ENCODE data around the gene LRRFIP1.
A peak's percentile ranks its signal among the peaks of the same experiment; 100 is the strongest.
"Not testable (repeated sequence)": the region's sequence is repeated elsewhere in the genome, so short reads cannot be mapped to it uniquely, and the experiment has no call there.

Gene LRRFIP1

GRCh38 chr2:237661799-237662328, 34.5 kb downstream of the LRRFIP1 start:
- no peak for DNase-seq (ENCODE audit: low spot score)

- peak; percentile 80 for DNase-seq (ENCODE audit: low spot score)
Observed at GRCh38 chr2:237662671-237663093, 35.3 kb downstream of the LRRFIP1 start.

- no peak for DNase-seq (ENCODE audit: low spot score)
Observed at GRCh38 chr2:237663517-237664110, 36.2 kb downstream of the LRRFIP1 start.

- DNase-seq (ENCODE audit: low spot score): no peak
Observed at GRCh38 chr2:237664151-237664550, 36.8 kb downstream of the LRRFIP1 start.

DNA sequence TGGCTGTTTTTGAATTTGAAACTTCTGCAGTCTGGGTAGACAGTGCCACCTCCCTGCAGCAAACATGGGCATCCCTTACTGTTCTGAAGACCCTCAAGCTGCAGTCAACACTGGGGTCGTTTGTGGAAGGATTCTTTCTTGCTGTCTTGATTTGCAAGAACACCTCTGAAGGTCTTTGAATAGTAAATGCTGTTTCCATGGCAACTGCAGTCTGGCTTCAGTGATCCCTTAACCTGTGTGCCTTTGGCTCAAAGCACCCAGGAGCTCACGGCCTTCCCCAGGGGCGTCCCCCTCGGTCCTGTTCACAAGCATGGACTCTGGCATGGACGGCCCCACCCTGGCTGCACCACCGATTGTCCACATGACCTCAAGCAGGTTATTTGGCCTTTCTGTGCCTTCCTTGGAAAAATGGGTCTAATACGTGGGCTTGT, 38.3 kb downstream of the LRRFIP1 start:
- DNase-seq (ENCODE audit: low spot score): no peak

GRCh38 chr2:237666606-237667005, 39.2 kb downstream of the LRRFIP1 start:
- no peak for DNase-seq (ENCODE audit: low spot score)

DNA sequence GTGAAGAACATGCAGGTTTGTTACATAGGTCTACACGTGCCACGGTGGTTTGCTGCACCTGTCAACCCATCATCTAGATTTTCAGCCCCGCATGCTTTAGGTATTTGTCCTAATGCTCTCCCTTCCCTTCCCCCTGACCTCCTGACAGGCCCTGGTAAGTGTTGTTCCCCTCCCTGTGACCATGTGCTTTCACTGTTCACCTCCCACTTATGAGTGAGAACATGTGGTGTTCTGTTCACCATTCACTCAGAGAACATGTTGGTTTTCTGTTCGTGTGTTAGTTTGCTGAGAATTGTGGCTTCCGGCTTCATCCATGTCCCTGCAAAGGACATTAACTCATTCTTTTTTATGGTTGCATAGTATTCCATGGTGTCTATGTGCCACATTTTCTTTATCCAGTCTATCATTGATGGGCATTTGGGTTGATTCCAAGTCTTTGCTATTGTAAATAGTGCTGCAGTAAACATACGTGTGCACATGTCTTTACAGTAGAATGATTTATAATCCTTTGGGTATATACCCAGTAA, 39.7 kb downstream of the LRRFIP1 start:
- not testable (repeated sequence) for DNase-seq (ENCODE audit: low spot score)

DNA sequence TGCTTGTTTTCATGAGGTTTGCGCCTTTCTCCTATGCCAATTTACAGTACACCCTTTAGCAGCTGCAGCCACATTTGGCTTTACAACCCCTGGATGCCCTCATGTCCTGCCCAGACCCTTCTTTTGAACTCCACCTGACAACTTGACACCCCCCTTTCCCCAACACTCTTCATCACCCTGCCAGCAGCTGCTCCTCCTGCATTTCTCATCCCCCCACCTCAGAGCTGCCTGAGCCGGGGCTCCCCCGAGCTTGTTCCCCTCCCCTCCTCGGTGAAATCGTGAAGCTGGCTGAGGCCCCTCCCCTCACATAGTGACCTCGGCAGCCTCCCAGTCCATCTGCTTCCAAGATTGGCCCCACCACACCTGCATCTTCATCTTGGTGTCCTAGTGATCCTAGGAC, 40.5 kb downstream of the LRRFIP1 start:
- no peak for DNase-seq (ENCODE audit: low spot score)

DNA sequence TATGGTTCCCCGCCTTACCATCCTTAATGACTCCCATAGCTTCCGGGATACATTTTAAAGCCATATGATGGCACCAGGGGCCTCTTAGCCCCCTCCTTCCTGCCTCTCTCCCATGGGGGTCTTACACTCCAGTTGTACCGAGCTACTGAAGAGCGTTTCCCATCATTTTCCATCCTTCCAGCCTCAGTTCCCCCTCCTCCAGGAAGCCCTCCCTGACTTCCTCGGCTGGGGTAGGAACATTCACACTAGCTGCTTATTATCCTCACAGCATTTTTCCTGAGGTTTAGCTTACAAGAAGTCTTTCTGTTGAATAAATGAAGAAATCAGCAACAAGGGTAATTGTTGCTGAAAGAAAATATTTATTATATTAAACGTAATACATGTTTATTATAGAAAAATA, 41.1 kb downstream of the LRRFIP1 start:
- no peak for DNase-seq (ENCODE audit: low spot score)

DNA sequence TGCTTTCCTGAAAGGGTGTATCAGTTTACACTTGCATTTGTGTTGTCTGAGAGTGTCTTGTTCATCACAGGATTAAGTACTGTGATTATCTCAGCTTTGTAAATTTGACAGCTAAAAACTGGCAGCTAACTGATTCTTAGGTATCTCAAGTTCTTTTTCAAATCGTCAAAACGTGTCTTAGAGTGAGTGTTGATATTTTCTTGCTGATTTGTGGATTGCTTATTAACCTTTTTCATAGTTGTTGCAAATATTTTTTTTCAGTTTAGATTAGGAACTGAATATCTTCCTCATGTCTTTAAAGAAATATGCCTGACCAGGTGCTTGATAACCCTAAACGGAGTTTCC, 41.9 kb downstream of the LRRFIP1 start:
- DNase-seq (ENCODE audit: low spot score): no peak

DNA sequence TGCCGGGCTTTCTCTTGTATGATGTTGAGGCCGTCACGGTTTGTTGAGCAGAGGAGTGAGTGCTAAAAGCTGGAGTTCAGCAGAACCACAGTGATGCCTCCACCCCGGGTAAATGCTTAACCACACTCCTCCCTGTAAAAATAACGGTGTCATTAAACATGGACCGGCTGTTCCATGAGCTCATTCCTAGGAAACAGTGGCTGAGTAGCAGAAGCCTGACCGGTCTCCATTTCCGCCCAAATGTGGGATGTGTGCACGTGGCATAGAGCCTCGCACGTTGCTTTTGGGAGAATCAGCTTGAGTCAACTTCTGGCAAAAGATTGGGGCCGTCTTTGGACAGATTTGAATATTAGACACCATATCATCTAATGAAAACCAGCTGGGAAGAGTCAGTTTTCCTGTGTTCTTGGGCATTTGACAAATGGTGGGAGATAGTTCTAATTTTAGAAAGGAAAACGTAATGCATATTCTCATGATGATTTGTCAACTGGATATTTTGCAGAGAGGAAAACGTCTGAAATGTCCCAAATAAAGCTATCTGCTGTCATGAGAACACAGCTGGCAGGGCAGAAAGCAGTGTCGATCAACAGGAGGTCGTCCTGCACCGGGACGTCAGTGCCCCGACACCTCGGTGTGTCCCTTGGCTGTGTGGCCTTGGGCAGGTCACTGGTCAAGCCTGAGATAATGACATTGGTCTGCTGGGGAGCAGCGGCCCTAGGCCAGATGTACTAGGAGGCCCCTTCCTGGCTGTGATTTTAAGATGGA, 42.4 kb downstream of the LRRFIP1 start:
- DNase-seq (ENCODE audit: low spot score): peak; percentile 92

DNA sequence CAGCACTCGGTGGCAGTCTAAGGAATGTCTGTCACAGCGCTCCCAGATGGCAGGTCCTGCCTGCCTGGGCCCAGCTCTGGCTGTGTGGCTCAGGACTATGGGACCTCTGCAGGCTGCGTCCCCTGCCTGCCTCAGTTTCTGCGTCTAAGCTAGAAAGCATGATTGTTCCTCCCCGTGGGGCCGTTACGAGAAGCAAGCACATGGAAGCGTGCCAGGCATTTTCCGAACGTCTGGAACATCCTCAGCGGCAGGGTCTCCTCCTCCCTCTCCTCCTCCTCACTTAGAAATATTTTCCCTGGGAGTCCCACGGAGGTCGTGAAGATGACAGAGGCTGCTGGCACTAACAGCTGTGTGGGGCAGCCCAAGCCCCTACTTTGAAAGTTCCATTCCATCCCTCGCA, 43.3 kb downstream of the LRRFIP1 start:
- DNase-seq (ENCODE audit: low spot score): no peak

DNA sequence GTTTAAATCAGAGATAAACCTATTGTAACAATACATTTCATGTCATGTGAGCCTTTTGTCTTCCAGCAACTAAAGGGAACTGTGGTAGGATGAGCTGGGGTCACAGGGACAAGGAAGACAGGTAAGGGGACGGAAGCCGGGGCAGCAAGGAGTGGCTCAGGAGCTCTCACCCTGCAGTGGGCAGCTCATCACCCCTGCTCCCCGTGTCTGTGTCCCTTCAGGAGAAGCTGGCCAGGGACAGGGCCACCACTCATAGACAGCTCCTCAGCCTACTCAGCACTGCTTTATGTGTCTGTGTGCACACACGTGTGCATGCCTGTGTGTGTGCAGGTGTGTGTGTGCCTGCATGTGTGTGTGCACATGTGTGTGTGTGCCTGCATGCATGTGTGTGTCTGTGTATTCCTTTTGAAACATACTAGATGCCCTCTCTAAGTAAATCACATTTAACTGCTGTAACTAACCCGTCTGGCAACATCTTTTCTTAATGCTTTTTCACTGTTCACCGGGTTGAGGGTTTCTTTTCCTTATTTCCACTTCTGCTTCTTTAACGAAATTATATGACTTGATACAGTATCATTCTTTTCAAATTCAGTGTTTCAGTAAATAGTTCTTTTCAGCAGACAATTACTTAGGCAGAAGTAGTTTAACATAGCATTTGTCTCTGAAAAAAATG, 44.2 kb downstream of the LRRFIP1 start:
- DNase-seq (ENCODE audit: low spot score): no peak

- no peak for DNase-seq (ENCODE audit: low spot score)
Observed at GRCh38 chr2:237672731-237673129, 45.3 kb downstream of the LRRFIP1 start.

DNA sequence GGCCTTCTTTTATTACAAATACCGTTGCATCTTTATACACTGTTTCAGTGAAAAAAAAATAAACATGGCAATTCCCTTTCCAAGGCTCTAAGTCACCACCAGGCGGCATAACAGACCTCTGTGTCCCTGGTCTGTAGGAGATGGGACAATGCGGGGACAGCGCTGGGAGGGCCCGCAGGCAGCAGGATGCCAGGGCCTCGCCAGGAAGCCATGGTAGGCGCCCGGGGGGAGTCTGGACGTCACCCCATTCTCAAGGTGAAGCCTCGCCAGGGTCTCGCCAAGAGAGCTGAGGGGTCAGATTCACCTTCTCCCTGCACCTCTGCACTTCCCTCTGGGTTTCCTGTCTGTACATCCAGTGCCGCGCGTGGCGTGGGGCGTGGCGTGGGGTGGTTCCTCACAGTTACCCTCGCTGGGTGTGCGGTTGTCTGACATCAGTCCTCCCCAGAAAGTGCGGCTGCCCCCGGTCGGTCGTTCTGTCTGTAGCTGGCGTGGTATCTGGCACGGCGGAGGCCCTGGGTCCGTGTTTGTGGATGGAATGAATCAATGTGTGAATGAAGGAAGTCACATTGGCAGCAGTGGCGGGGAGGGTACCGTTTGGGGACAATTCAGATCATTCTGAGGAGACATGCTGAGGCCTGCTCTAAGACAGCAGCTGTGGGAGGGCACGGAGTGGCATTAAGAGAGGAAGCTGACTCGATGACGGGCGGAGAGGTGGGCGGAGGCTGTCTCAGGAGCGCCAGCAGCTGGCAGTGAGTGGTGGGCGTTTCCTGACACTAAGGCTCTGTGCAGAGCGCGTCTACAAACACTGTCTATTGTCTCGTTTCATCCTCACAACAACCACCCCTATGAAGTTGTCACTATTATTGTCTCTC, 46.0 kb downstream of the LRRFIP1 start:
- peak; percentile 69 for DNase-seq (ENCODE audit: low spot score)

- peak; percentile 81 for DNase-seq (ENCODE audit: low spot score)
Observed at GRCh38 chr2:237674731-237675276, 47.4 kb downstream of the LRRFIP1 start.

DNA sequence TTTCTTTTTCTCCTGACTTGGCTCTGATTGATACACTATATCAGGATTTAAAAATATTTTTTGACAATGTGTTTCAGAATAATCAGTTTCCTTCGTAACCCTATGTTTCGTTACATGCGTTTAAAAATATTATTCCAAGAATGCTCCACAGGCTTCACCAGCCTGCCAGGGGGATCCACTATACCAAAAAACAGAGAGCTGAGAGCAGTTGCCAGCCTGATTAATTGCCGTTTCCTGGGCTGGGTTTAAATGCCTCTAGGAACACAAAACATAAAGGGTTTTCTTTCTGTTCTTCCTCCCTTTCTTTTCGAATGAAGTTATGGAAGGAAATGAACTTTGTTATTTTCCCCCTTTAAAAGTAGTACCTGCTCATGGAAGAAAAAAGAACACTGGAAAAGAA, 47.9 kb downstream of the LRRFIP1 start:
- DNase-seq (ENCODE audit: low spot score): no peak

GRCh38 chr2:237680702-237681478, 53.5 kb downstream of the LRRFIP1 start:
- DNase-seq (ENCODE audit: low spot score): no peak

DNA sequence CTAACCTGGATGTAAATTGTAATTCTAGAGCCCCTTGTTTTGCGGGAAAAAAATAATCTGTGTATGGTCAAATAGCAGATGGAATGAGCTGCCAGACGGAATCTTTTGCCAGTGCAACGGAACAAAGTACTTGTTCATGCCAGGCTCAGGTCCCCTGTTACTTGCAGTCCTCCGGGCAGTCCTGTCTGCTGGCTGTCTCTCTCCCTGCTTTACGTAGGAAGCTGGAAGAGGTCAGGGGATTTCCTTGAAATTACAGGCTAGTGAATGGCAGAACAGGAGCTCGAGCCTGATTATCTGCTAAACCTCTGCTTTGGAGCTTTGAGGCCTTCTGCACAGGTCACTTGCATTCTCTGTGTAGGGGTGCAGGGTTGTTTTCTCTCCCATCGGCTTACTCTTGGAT, 54.8 kb downstream of the LRRFIP1 start:
- no peak for DNase-seq (ENCODE audit: low spot score)

- DNase-seq (ENCODE audit: low spot score): no peak
Observed at GRCh38 chr2:237682856-237683670, 55.7 kb downstream of the LRRFIP1 start.

All from AG20443 (cell line).